Measurements from ENCODE around the gene COL4A2.

- TF ChIP-seq CTCF (IDR thresholded peaks at IDR 0.05) = no peak
- TF ChIP-seq POLR2AphosphoS5 (IDR thresholded peaks at IDR 0.05) = no peak
- TF ChIP-seq POLR2A (IDR thresholded peaks at IDR 0.05; ENCODE audit: low read depth) = no peak
- no peak for TF ChIP-seq EP300 (IDR thresholded peaks at IDR 0.05)
Measured at GRCh38 chr13:110501188-110501587, 194.1 kb downstream of the COL4A2 start.

Data from esophagus muscularis mucosa (tissue), 4 donors.